Measurements from ENCODE around the gene CDK11B. TPM values are rescaled to one million over a fixed set of nuclear protein-coding genes. Genes with fewer than 3 reads are reported as not detected.
"Not testable (repeated sequence)": the region's sequence is repeated elsewhere in the genome, so short reads cannot be mapped to it uniquely, and the experiment has no call there.

CDK11B gene
- total RNA-seq, 1 donor from 2014 or later: 32.1 TPM

GRCh38 chr1:1633409-1633808 lies 25.4 kb downstream of the CDK11B start:
- H3K4me1 Mint-ChIP-seq (ENCODE audit: low read depth); H3K27ac Mint-ChIP-seq; H3K36me3 Mint-ChIP-seq (ENCODE audit: low read depth); intact Hi-C loops (cut with micrococcal nuclease); DNase-seq (ENCODE audit: low spot score); H3K27me3 Mint-ChIP-seq (ENCODE audit: low read depth); H3K4me3 Mint-ChIP-seq (ENCODE audit: low read depth); H3K9me3 Mint-ChIP-seq: not testable (repeated sequence)

GRCh38 chr1:1631782-1632420 lies 26.9 kb downstream of the CDK11B start, which contains the start of gene MMP23B:
MMP23B (plus strand) TSS chr1:1632173; CDS start chr1:1632219, 46 bp downstream.
- DNase-seq (ENCODE audit: low spot score): no peak
- Mint-ChIP-seq H3K9me3 (no peaks in the 10 kb centered on the region), H3K27me3 (ENCODE audit: low read depth) (peaks cover 4% of the 10 kb centered on the region), H3K36me3 (ENCODE audit: low read depth) (peaks cover 9% of the 10 kb centered on the region), H3K4me3 (ENCODE audit: low read depth) (no peak within 1 kb of the TSS), H3K4me1 (ENCODE audit: low read depth) (peaks cover 2% of the 10 kb centered on the region), H3K27ac (peak within 1 kb of the TSS; percentile 17)
- intact Hi-C loops (cut with micrococcal nuclease): no loop called here

GRCh38 chr1:1630965-1631781 lies 27.6 kb downstream of the CDK11B start:
- peaks cover 3% of the 10 kb centered on the region for H3K36me3 Mint-ChIP-seq (ENCODE audit: low read depth)
- peak overlapping the region; percentile 17 for H3K27ac Mint-ChIP-seq
- no peak overlapping the region for H3K4me3 Mint-ChIP-seq (ENCODE audit: low read depth)
- H3K4me1 Mint-ChIP-seq (ENCODE audit: low read depth): peaks cover 2% of the 10 kb centered on the region
- DNase-seq (ENCODE audit: low spot score): no peak
- peaks cover 4% of the 10 kb centered on the region for H3K27me3 Mint-ChIP-seq (ENCODE audit: low read depth)
- intact Hi-C loops (cut with micrococcal nuclease): no loop called here
- H3K9me3 Mint-ChIP-seq: no peaks in the 10 kb centered on the region

- Mint-ChIP-seq H3K9me3 (no peaks in the 10 kb centered on the region), H3K4me3 (ENCODE audit: low read depth) (peak overlapping the region; percentile 78), H3K27me3 (ENCODE audit: low read depth) (peaks cover 4% of the 10 kb centered on the region), H3K36me3 (ENCODE audit: low read depth) (peaks cover 3% of the 10 kb centered on the region), H3K4me1 (ENCODE audit: low read depth) (peaks cover 2% of the 10 kb centered on the region), H3K27ac (peak overlapping the region; percentile 74)
- intact Hi-C loops (cut with micrococcal nuclease): no loop called here
- peak; percentile 96 for DNase-seq (ENCODE audit: low spot score)
Observed at GRCh38 chr1:1630191-1630964, 28.4 kb downstream of the CDK11B start.

GRCh38 chr1:1629430-1630190 lies 29.2 kb downstream of the CDK11B start:
- Mint-ChIP-seq H3K27ac (peak overlapping the region; percentile 71), H3K36me3 (ENCODE audit: low read depth) (peaks cover 3% of the 10 kb centered on the region), H3K4me1 (ENCODE audit: low read depth) (peaks cover 2% of the 10 kb centered on the region), H3K4me3 (ENCODE audit: low read depth) (peak overlapping the region; percentile 58), H3K9me3 (no peaks in the 10 kb centered on the region), H3K27me3 (ENCODE audit: low read depth) (peaks cover 4% of the 10 kb centered on the region)
- intact Hi-C loops (cut with micrococcal nuclease): no loop called here
- no peak for DNase-seq (ENCODE audit: low spot score)

GRCh38 chr1:1628754-1629429 lies 29.9 kb downstream of the CDK11B start:
- DNase-seq (ENCODE audit: low spot score): no peak
- Mint-ChIP-seq H3K4me3 (ENCODE audit: low read depth) (no peak overlapping the region), H3K27ac (no peak overlapping the region), H3K4me1 (ENCODE audit: low read depth) (peaks cover 2% of the 10 kb centered on the region), H3K9me3 (no peaks in the 10 kb centered on the region), H3K36me3 (ENCODE audit: low read depth) (peaks cover 3% of the 10 kb centered on the region), H3K27me3 (ENCODE audit: low read depth) (peaks cover 4% of the 10 kb centered on the region)
- intact Hi-C loops (cut with micrococcal nuclease): no loop called here

GRCh38 chr1:1627829-1628753 lies 30.7 kb downstream of the CDK11B start:
- DNase-seq (ENCODE audit: low spot score): no peak
- H3K4me1 Mint-ChIP-seq (ENCODE audit: low read depth): peaks cover 2% of the 10 kb centered on the region
- H3K27ac Mint-ChIP-seq: no peak overlapping the region
- intact Hi-C loops (cut with micrococcal nuclease): no loop called here
- H3K27me3 Mint-ChIP-seq (ENCODE audit: low read depth): peaks cover 4% of the 10 kb centered on the region
- no peaks in the 10 kb centered on the region for H3K9me3 Mint-ChIP-seq
- no peak overlapping the region for H3K4me3 Mint-ChIP-seq (ENCODE audit: low read depth)
- H3K36me3 Mint-ChIP-seq (ENCODE audit: low read depth): peaks cover 3% of the 10 kb centered on the region

GRCh38 chr1:1627261-1627828 lies 31.5 kb downstream of the CDK11B start:
- Mint-ChIP-seq H3K27ac (no peak overlapping the region), H3K4me3 (ENCODE audit: low read depth) (no peak overlapping the region), H3K4me1 (ENCODE audit: low read depth) (peaks cover 2% of the 10 kb centered on the region), H3K9me3 (no peaks in the 10 kb centered on the region), H3K27me3 (ENCODE audit: low read depth) (peaks cover 4% of the 10 kb centered on the region), H3K36me3 (ENCODE audit: low read depth) (peaks cover 3% of the 10 kb centered on the region)
- no peak for DNase-seq (ENCODE audit: low spot score)
- intact Hi-C loops (cut with micrococcal nuclease): no loop called here

- no peak overlapping the region for H3K27ac Mint-ChIP-seq
- no peak overlapping the region for H3K4me3 Mint-ChIP-seq (ENCODE audit: low read depth)
- no peaks in the 10 kb centered on the region for H3K9me3 Mint-ChIP-seq
- H3K4me1 Mint-ChIP-seq (ENCODE audit: low read depth): peaks cover 2% of the 10 kb centered on the region
- DNase-seq (ENCODE audit: low spot score): no peak
- intact Hi-C loops (cut with micrococcal nuclease): no loop called here
- H3K36me3 Mint-ChIP-seq (ENCODE audit: low read depth): peaks cover 3% of the 10 kb centered on the region
- peaks cover 3% of the 10 kb centered on the region for H3K27me3 Mint-ChIP-seq (ENCODE audit: low read depth)
Observed at GRCh38 chr1:1626207-1627141, 32.3 kb downstream of the CDK11B start.

- Mint-ChIP-seq H3K9me3 (no peaks in the 10 kb centered on the region), H3K27ac (no peak overlapping the region)
- intact Hi-C loops (cut with micrococcal nuclease): no loop called here
Observed at GRCh38 chr1:1625824-1626206, 33.0 kb downstream of the CDK11B start.

More at GRCh38 chr1:1625824-1626206, 33.0 kb downstream of the CDK11B start:
- Mint-ChIP-seq H3K4me3 (ENCODE audit: low read depth) (no peak overlapping the region), H3K27me3 (ENCODE audit: low read depth) (peaks cover 2% of the 10 kb centered on the region), H3K4me1 (ENCODE audit: low read depth) (peaks cover 2% of the 10 kb centered on the region), H3K36me3 (ENCODE audit: low read depth) (peaks cover 3% of the 10 kb centered on the region)
- DNase-seq (ENCODE audit: low spot score): no peak
